K562 (cell line): Measurements from ENCODE around the gene UVRAG. TPM values are rescaled to one million over a fixed set of nuclear protein-coding genes. Genes with fewer than 3 reads are reported as not detected.

ENCODE experiments used
- ATAC-seq: fragments of 200-7000 bp; cut with Tn5 transposase; 3 replicates; pipeline ENCODE4 v1.9.1; 2020; ENCODE audit warnings: moderate library complexity
- BruUV-seq: library from RNA; stranded (reverse); fragments of 400-500 nt; replicated peaks from 2 replicates; lab custom pipeline; 2021; lab: Mats Ljungman, UMichigan
- CTCF ChIA-PET: fragments of 300-600 bp; formaldehyde crosslinking; extraction: SDS; loops from one replicate; lab custom pipeline; 2021; ENCODE audit warnings: low intra/inter-chr PET ratio; lab: Yijun Ruan, JAX
- POLR2A ChIA-PET: fragments of 300-600, 350-650 bp; sonication (Branson Sonifier 250); formaldehyde crosslinking; extraction: SDS; loops from one replicate; lab custom pipeline; 2021; ENCODE audit warnings: antibody characterized with exemption, inconsistent platforms; lab: Yijun Ruan, JAX
- DNase-seq, 4 experiments: peaks; one replicate each; pipeline versions ENCODE4 v3.0.0 to v3.0.0-alpha.2; 2011 to 2018; ENCODE audit warnings: low spot score in 3 of 4, mixed read lengths in 3 of 4; ENCODE audit errors: extremely low read depth in 1 of 4
- FAIRE-seq: peaks from 2 replicates; lab custom pipeline; 2011; peaks lifted over from hg19 to GRCh38; lab: Jason Lieb, UNC
- H2AFZ ChIP-seq: 2 replicates; pipeline ENCODE4 v1.6.0; 2011; ENCODE audit warnings: low read depth, low read length, control low read depth, inconsistent platforms
- H3K27ac ChIP-seq: fragments of 200-600 bp; 3 replicates; pipeline ENCODE4 v1.8.0; 2011; ENCODE audit warnings: low read depth, mild to moderate bottlenecking, control low read depth, inconsistent platforms, low read length, moderate library complexity, mixed read lengths; ENCODE audit errors: extremely low read depth
- H3K27me3 ChIP-seq, 2 experiments: fragments of 300-600 bp in 1 of 2; 2 replicates in 1 of 2; 3 replicates in 1 of 2; pipeline versions ENCODE4 v1.6.0 to v1.8.0; 2011; ENCODE audit warnings: inconsistent platforms in 2 of 2, low read length in 2 of 2, mild to moderate bottlenecking in 1 of 2, mixed read lengths in 1 of 2, moderate library complexity in 1 of 2; ENCODE audit not compliant: control insufficient read depth in 2 of 2, insufficient read depth in 2 of 2
- H3K36me3 ChIP-seq: fragments of 300-600 bp; 3 replicates; pipeline ENCODE4 v1.8.0; 2011; ENCODE audit warnings: mild to moderate bottlenecking, low read length, inconsistent platforms; ENCODE audit not compliant: control insufficient read depth, insufficient read depth
- H3K4me1 ChIP-seq, 2 experiments: fragments of 200-600 bp in 1 of 2; replicated peaks in 1 of 2; 2 replicates in 1 of 2; 3 replicates in 1 of 2; pipeline versions ENCODE4 v1.5.1 to v1.8.0; 2011; ENCODE audit warnings: inconsistent platforms in 2 of 2, low read length in 2 of 2, mild to moderate bottlenecking in 1 of 2, mixed read lengths in 1 of 2, moderate library complexity in 1 of 2; ENCODE audit not compliant: control insufficient read depth in 2 of 2, insufficient read depth in 2 of 2
- H3K4me2 ChIP-seq: 2 replicates; pipeline ENCODE4 v1.6.1; 2011; ENCODE audit warnings: low read length, control low read depth, inconsistent platforms, mixed read lengths; ENCODE audit not compliant: insufficient read depth
- H3K4me3 ChIP-seq: fragments of 200-600 bp; sonication (generic), shearing (Covaris generic); 2 replicates; pipeline ENCODE4 v1.5.1; 2016; ENCODE audit warnings: control low read depth, inconsistent platforms
- H3K79me2 ChIP-seq: fragments of 200-600 bp; 3 replicates; pipeline ENCODE4 v1.8.0; 2011; ENCODE audit warnings: low read length, inconsistent platforms; ENCODE audit not compliant: control insufficient read depth, insufficient read depth
- H3K9ac ChIP-seq, 2 experiments: 2 replicates each; pipeline versions ENCODE4 v1.6.0 to v1.6.1; 2011; ENCODE audit warnings: low read depth in 2 of 2, low read length in 2 of 2, control low read depth in 1 of 2, inconsistent platforms in 1 of 2, mild to moderate bottlenecking in 1 of 2, mixed read lengths in 1 of 2; ENCODE audit not compliant: insufficient read depth in 1 of 2
- H3K9me1 ChIP-seq: one replicate; pipeline ENCODE4 v1.6.0; 2011; ENCODE audit warnings: inconsistent platforms, mild to moderate bottlenecking, low read length, moderate library complexity; ENCODE audit not compliant: control insufficient read depth, insufficient read depth
- H3K9me3 ChIP-seq: replicated peaks from 2 replicates; pipeline ENCODE4 v1.5.1; 2011; ENCODE audit warnings: low read depth, low read length, inconsistent platforms; ENCODE audit not compliant: control insufficient read depth, insufficient read depth
- H4K20me1 ChIP-seq: replicated peaks from 2 replicates; pipeline ENCODE4 v1.6.1; 2011; ENCODE audit warnings: low read length, inconsistent platforms, mixed read lengths; ENCODE audit not compliant: control insufficient read depth, insufficient read depth
- CBX5 ChIP-seq: IDR thresholded peaks from 2 replicates; pipeline ENCODE4 v1.6.1; 2014; ENCODE audit warnings: low read depth, borderline replicate concordance
- ELF2 ChIP-seq: fragments of 250-450 bp; sonication (Bioruptor Pico); IDR thresholded peaks from 2 replicates; pipeline ENCODE4 v1.5.0; 2021; ENCODE audit warnings: mild to moderate bottlenecking
- NCOA2 ChIP-seq, 2 experiments: fragments of 450-650 bp; IDR thresholded peaks; 2 replicates each; pipeline ENCODE4 v1.6.1; 2018; ENCODE audit warnings: mild to moderate bottlenecking in 2 of 2, moderate library complexity in 1 of 2; ENCODE audit not compliant: partially characterized antibody in 2 of 2
- PHF21A ChIP-seq: fragments of 450-650 bp; IDR thresholded peaks from 2 replicates; pipeline ENCODE4 v1.6.1; 2017; ENCODE audit warnings: low read depth, borderline replicate concordance
- ZFP1 ChIP-seq: fragments of 450-650 bp; formaldehyde crosslinking; IDR thresholded peaks from 2 replicates; pipeline ENCODE4 v1.4.0; 2020; ENCODE audit warnings: mild to moderate bottlenecking, mixed read lengths
- ZFX ChIP-seq: sonication (generic); formaldehyde crosslinking; IDR thresholded peaks from 2 replicates; pipeline ENCODE4 v1.8.0; 2022; ENCODE audit warnings: mild to moderate bottlenecking, missing genetic modification reagents, moderate library complexity
- WGBS: fragments of 100-300 bp; shearing (Covaris generic); methylation state at CpG from one replicate; pipeline ENCODE4 v1.1.6; 2016; ENCODE audit warnings: low coverage, mixed read lengths; ENCODE audit not compliant: insufficient coverage; ENCODE audit errors: missing lambda C conversion rate; 5-methylcytosine and 5-hydroxymethylcytosine counted together
- in situ Hi-C: fragments of 300-500 bp; cut with MboI; formaldehyde crosslinking; loops from 4 replicates; pipeline ENCODE4 v1.15.0; 2018; ENCODE audit warnings: inconsistent platforms, mixed read lengths
- intact Hi-C: fragments of 100-400 bp; cut with micrococcal nuclease; formaldehyde crosslinking; loops from 2 replicates; pipeline ENCODE4 v1.14.2; 2022
- polyA plus RNA-seq, 8 experiments: library from polyadenylated mRNA; depleted of rRNA in 4 of 8; stranded (reverse) in 5 of 8; unstranded in 3 of 8; fragments of >200 nt; fragmentation: Nextera tagmentation in 2 of 8; fragmentation: Illumina TruSeq in 1 of 8; extraction: Ambion mirVana in 2 of 8; extraction: Trizol in 1 of 8; gene quantifications; 2 replicates each; pipeline versions ENCODE4 v1.2.1 to v1.2.3, GENCODE V29; 2011 to 2014; ENCODE audit warnings: inconsistent platforms in 1 of 8, missing spikeins in 1 of 8
- total RNA-seq, 7 experiments: library from RNA; depleted of rRNA in 6 of 7; stranded (reverse); fragments of >200 nt in 6 of 7; fragmentation: Illumina TruSeq in 2 of 7; extraction: Trizol in 2 of 7; gene quantifications; 2 replicates each; pipeline versions ENCODE4 v1.2.1 to v1.2.3, GENCODE V29; 2011 to 2021; ENCODE audit warnings: low replicate concordance in 1 of 7
- TF ChIP-seq, protein P1 (sequence below): IDR thresholded peaks from 2 replicates; pipeline ENCODE4 v1.6.1; 2014; ENCODE audit warnings: antibody characterized with exemption
- TF ChIP-seq, protein P2 (sequence below): fragments of 250-450 bp; sonication (Bioruptor Pico); IDR thresholded peaks from 2 replicates; pipeline ENCODE4 v1.5.0; 2020; ENCODE audit warnings: mild to moderate bottlenecking, borderline replicate concordance

UVRAG gene
- total and polyA plus RNA-seq, 9 of the 15 experiments (the other 6 are each of a cell fraction or from before 2014, with no cell fraction given), result 3.1 to 17.8 (median 12.4) TPM

DNA sequence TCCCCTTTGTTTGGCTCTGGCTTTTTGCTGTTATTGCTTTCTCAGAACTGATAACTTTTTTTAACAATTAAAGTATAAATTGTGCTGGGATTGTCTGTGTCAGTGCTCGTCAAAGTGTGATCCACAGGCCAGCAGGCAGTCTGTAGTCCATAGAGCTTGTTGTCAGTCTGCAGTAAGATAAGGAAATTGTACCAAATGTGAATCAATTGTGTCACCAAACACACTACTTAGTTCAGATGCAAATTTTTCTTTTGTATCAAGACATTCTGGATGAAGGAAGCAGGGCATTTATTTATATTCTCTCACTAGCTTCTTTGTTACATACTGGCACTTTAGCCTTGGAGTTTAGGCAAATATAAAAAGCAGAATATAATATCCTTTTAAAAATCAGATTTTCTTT lies 270.3 kb downstream of the UVRAG start:
- 33% methylated on average over 1 of the region's 1 CpG for WGBS
- ChIA-PET POLR2A (no interaction called here), CTCF (no interaction called here)
- FAIRE-seq (no peak), DNase-seq (no peak), ATAC-seq (no peak)
- Histone ChIP-seq H3K36me3 (no peaks in the 10 kb centered on the region; the same call in 2 of the 3 replicates), H3K27ac (no peak overlapping the region), H3K4me3 (no peak overlapping the region), H4K20me1 (no peaks in the 10 kb centered on the region), H3K9me1 (no peaks in the 10 kb centered on the region), H3K9me3 (no peaks in the 10 kb centered on the region), H3K79me2 (no peaks in the 10 kb centered on the region), H3K4me2 (no peak overlapping the region), H3K9ac (no peak overlapping the region), H3K4me1 (peaks cover 0 to 2% of the 10 kb centered on the region in 2 experiments; a peak in 1 of 5 replicates), H2AFZ (no peak overlapping the region), H3K27me3 (no peaks in the 10 kb centered on the region)
- TF ChIP-seq NCOA2 (IDR thresholded peaks at IDR 0.05; ENCODE audit: partially characterized antibody in 2 of 2), result no peak
- no peak for TF ChIP-seq ELF2
- TF ChIP-seq, protein P1, sequence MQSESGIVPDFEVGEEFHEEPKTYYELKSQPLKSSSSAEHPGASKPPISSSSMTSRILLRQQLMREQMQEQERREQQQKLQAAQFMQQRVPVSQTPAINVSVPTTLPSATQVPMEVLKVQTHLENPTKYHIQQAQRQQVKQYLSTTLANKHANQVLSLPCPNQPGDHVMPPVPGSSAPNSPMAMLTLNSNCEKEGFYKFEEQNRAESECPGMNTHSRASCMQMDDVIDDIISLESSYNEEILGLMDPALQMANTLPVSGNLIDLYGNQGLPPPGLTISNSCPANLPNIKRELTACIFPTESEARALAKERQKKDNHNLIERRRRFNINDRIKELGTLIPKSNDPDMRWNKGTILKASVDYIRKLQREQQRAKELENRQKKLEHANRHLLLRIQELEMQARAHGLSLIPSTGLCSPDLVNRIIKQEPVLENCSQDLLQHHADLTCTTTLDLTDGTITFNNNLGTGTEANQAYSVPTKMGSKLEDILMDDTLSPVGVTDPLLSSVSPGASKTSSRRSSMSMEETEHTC, result no peak
- TF ChIP-seq, protein P2, sequence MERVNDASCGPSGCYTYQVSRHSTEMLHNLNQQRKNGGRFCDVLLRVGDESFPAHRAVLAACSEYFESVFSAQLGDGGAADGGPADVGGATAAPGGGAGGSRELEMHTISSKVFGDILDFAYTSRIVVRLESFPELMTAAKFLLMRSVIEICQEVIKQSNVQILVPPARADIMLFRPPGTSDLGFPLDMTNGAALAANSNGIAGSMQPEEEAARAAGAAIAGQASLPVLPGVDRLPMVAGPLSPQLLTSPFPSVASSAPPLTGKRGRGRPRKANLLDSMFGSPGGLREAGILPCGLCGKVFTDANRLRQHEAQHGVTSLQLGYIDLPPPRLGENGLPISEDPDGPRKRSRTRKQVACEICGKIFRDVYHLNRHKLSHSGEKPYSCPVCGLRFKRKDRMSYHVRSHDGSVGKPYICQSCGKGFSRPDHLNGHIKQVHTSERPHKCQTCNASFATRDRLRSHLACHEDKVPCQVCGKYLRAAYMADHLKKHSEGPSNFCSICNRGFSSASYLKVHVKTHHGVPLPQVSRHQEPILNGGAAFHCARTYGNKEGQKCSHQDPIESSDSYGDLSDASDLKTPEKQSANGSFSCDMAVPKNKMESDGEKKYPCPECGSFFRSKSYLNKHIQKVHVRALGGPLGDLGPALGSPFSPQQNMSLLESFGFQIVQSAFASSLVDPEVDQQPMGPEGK, result no peak
- TF ChIP-seq ZFX, result no peak
- TF ChIP-seq PHF21A, result no peak
- no peak for TF ChIP-seq CBX5
- TF ChIP-seq ZFP1 (CRISPR knock-in tag), result no peak
- intact Hi-C loops (no loop called here), in situ Hi-C loops (no loop called here)
- no TSS peak for BruUV-seq
